ENCODE measurements around the gene IL37. TPM values are rescaled to one million over a fixed set of nuclear protein-coding genes. Genes with fewer than 3 reads are reported as not detected.

The IL37 gene
- total and polyA plus RNA-seq, 2 of the 13 experiments (the other 11 are each of a cell fraction or from before 2014, with no cell fraction given), result not detected

DNA sequence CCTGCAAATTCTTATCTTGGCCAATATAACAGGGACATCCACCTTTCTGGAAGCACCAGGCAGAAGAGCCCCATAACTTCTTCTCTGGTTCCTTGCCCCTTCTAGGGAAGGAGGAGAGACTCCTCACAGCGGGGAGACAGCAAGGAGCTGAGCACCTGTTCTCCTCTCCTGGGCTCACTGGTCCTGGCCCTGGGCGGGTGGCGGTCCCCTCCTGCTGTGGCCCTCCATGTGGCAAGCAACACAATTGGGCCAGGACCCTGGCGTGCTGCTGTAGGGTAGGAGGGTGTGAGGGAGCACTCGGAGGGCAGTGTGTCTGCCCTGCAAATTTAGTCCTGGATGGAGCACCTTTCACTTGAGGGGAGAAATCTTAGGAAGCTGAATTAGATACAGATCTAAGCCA, 6.9 kb downstream of the IL37 start:
- FAIRE-seq (no peak), ATAC-seq (no peak), DNase-seq (ENCODE audit: low spot score) (no peak)
- Histone ChIP-seq H3K79me2 (ENCODE audit: insufficient read depth, low read length) (no peaks in the 10 kb centered on the region), H3K36me3 (replicated peaks in 1 of 2; ENCODE audit: control insufficient read depth in 1 of 2, insufficient read depth in 2 of 2, low read length in 2 of 2) (no peaks in the 10 kb centered on the region), H2AFZ (ENCODE audit: low read length) (no peak overlapping the region), H3K27ac (ENCODE audit: extremely low read length, insufficient read depth, low read length) (no peak overlapping the region), H3K4me1 (ENCODE audit: insufficient read depth, low read length) (no peaks in the 10 kb centered on the region), H3K9ac (ENCODE audit: insufficient read depth, low read depth, low read length) (no peak overlapping the region), H3K27me3 (ENCODE audit: control insufficient read depth in 1 of 2, insufficient read depth in 2 of 2, low read length in 2 of 2) (peaks cover 0 to 37% of the 10 kb centered on the region in 2 experiments; a peak in 3 of 5 replicates), H3K9me3 (ENCODE audit: low read length) (0 out of 2 replicates have a peak, but pooled peaks cover 7% of the 10 kb centered on the region), H4K20me1 (ENCODE audit: insufficient read depth, low read length) (no peaks in the 10 kb centered on the region), H3K4me3 (replicated peaks in 1 of 3; ENCODE audit: insufficient read depth in 1 of 3, low read depth in 2 of 3, low read length in 3 of 3) (no peak overlapping the region), H3K4me2 (ENCODE audit: low read depth, low read length) (no peak overlapping the region)
- in situ Hi-C loops (cut with HindIII; ENCODE audit: extremely low pct_ligation_motif_present, low pct_unique_long_range_greater_than_20kb) (no loop called here), intact Hi-C loops (cut with micrococcal nuclease; ENCODE audit: unreplicated experiment) (no loop called here)
- CTCF ChIA-PET (ENCODE audit: low intra/inter-chr PET ratio, low total read pairs), result no interaction called here
- POLR2A ChIA-PET, result no interaction called here
- TF ChIP-seq ZNF616 (CRISPR knock-in tag; IDR thresholded peaks at IDR 0.05; ENCODE audit: low read depth) (no peak), ZKSCAN5 (CRISPR knock-in tag; IDR thresholded peaks at IDR 0.05) (no peak), ZNF180 (CRISPR knock-in tag; IDR thresholded peaks at IDR 0.05; ENCODE audit: borderline replicate concordance, low read depth) (no peak), PHB2 (IDR thresholded peaks at IDR 0.05; ENCODE audit: partially characterized antibody) (no peak), HNRNPK (IDR thresholded peaks at IDR 0.05; ENCODE audit: low read depth, low read length, poor library complexity, severe bottlenecking) (no peak), MLLT10 (CRISPR knock-in tag; IDR thresholded peaks at IDR 0.05) (no peak), ZNF7 (CRISPR knock-in tag; IDR thresholded peaks at IDR 0.05) (no peak), SIX4 (CRISPR knock-in tag; IDR thresholded peaks at IDR 0.05) (no peak), NFYC (CRISPR knock-in tag; IDR thresholded peaks at IDR 0.05) (no peak)
- TF ChIP-seq, protein P1, sequence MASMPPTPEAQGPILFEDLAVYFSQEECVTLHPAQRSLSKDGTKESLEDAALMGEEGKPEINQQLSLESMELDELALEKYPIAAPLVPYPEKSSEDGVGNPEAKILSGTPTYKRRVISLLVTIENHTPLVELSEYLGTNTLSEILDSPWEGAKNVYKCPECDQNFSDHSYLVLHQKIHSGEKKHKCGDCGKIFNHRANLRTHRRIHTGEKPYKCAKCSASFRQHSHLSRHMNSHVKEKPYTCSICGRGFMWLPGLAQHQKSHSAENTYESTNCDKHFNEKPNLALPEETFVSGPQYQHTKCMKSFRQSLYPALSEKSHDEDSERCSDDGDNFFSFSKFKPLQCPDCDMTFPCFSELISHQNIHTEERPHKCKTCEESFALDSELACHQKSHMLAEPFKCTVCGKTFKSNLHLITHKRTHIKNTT (CRISPR knock-in tag; IDR thresholded peaks at IDR 0.05), result no peak
- BruUV-seq (replicated peaks), result no TSS peak
- WGBS (ENCODE audit: low lambda C conversion rate), result 4% methylated on average over 2 of the region's 5 CpGs

Measured in HepG2 (cell line).